Erythroblast (primary cell): ENCODE data around the gene DKKL1.

Experiments used
- GATA1 ChIP-seq: IDR thresholded peaks from 2 replicates; pipeline ENCODE4 v1.6.1; 2011; ENCODE audit warnings: low read depth, mild to moderate bottlenecking, control low read depth, low read length, moderate library complexity
- POLR2A ChIP-seq: IDR thresholded peaks from 2 replicates; pipeline ENCODE4 v1.6.1; 2011; ENCODE audit warnings: mild to moderate bottlenecking, low read length

GRCh38 chr19:49338691-49339300, 24.9 kb upstream of the DKKL1 start:
- TF ChIP-seq POLR2A (no peak), GATA1 (no peak)
